ENCODE measurements around the gene JMJD8.

JMJD8 gene

DNA sequence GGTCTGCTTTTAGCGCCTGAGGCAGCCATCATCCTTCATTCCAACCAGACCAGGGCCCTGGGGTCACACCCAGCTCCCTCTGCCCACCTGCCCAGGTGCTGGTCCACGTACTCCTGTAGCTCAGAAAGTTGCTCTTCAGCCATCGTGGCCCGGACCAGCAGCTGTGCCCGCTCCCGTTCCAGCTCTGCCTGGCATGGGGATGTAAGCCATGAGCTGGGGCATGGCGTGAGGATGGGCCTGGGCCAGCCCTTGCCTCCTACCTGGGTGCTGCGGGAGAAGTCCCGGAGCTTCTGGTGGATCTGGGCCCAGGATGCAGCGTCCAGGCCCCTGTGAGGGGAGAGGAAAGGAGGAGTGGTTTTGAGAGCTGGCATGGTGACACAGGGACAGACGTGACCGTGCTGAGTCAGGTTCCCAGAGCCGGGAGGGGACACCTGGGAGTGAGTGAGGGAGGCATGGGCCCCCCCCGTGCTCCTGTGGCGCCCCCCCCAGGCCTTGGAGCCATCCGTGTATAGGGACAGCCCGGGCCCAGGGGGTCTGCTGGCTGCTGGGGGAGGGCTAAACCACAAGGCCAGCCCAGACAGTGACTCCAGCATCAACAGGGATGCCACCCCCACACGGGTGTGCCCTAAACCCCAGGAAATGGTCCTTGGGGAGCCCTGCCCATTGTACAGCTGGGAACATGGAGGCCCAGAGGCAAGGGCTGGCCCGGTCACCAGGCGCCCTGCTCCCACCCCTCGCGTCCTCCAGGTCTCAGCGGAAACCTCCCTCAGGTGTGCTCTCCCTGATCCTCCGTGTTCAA lies 38.9 kb upstream of the JMJD8 start:
- DNase-seq, result no peak
- Histone ChIP-seq H3K27me3 (no peaks in the 10 kb centered on the region), H3K9me3 (no peaks in the 10 kb centered on the region), H3K36me3 (peaks cover 18% of the 10 kb centered on the region; the same call in 1 of the 2 replicates), H3K4me1 (peaks cover 17% of the 10 kb centered on the region), H3K4me3 (ENCODE audit: low read depth, low read length) (no peak overlapping the region)
- TF ChIP-seq CTCF (IDR thresholded peaks at IDR 0.05; ENCODE audit: low read depth, low read length), result no peak

DNA sequence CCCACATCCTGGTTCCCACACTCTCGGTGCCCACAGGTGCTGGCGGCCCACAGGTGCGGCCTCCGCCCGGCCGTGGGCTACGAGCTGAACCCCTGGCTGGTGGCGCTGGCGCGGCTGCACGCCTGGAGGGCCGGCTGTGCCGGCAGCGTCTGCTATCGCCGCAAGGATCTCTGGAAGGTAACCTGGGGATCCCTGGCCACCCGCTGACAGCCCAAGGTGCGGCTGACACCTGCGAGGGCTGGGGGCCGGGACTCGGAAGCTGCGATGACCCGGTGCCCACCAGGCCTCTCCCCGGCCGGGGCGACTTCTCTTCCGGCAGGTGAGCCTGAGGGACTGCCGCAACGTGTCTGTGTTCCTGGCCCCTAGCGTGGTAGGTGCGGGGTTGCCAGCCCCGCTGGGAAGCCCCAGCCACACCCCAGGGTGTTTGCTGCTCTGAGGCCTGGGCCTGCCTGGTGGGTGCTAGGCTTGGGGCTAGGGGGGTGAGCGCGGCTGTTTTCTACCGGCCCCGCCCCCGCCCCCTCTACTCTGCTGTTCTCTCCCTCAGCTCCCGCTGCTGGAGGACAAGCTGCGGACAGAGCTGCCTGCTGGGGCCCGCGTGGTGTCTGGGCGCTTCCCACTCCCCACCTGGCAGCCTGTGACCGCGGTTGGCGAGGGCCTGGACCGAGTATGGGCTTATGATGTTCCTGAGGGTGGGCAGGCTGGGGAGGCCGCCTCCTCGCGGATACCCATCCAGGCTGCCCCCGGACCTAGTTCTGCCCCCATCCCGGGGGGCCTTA lies 37.8 kb upstream of the JMJD8 start:
- no peak for DNase-seq
- H3K36me3 ChIP-seq, result peaks cover 19% of the 10 kb centered on the region; the same call in 1 of the 2 replicates
- H3K4me1 ChIP-seq, result peaks cover 18% of the 10 kb centered on the region
- TF ChIP-seq CTCF (IDR thresholded peaks at IDR 0.05; ENCODE audit: low read depth, low read length), result no peak
- peak overlapping the region; percentile 79 for H3K4me3 ChIP-seq (ENCODE audit: low read depth, low read length)
- no peaks in the 10 kb centered on the region for H3K27me3 ChIP-seq
- H3K9me3 ChIP-seq, result no peaks in the 10 kb centered on the region

- peaks cover 20% of the 10 kb centered on the region for H3K4me1 ChIP-seq
Measured at GRCh38 chr16:720990-721764, 37.0 kb upstream of the JMJD8 start, which contains the start of gene ANTKMT. TSS of gene ANTKMT (plus strand) at chr16:721146. CDS start at chr16:721275, 129 bp downstream.

DNA sequence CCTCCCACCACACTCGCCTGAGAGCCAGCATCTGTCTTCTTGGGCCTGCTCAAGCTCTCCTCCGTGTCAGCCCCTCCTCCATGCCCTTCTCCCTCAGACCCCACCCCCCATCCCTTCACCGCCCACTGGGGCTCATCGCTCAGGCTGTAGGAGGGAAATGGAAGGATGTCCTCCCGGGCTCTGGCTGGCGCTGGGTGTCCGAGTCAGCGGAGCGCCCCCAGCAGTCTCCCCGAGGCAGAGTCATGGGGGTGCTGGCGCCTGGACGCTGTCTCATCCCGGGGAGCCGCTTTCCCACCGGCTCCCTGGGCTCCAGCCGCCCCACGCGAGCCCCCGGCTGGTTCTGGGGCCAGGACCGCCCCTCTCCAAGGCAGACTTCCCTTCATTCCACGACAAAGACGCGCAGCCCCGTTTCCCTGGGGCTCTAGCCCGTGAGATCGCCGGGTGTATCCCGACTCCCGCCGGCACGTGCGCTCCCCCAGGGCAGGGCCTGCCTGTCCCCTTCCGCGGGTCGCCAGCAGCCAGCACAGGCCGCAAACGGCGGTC lies 36.4 kb upstream of the JMJD8 start:
- no peaks in the 10 kb centered on the region for H3K27me3 ChIP-seq
- DNase-seq, result peak; percentile 89
- peak overlapping the region; percentile 79 for H3K4me3 ChIP-seq (ENCODE audit: low read depth, low read length)
- TF ChIP-seq CTCF (IDR thresholded peaks at IDR 0.05; ENCODE audit: low read depth, low read length), result 0 out of 2 replicates have a peak, but pooled peaks have one; percentile 7
- H3K36me3 ChIP-seq, result peaks cover 23% of the 10 kb centered on the region
- no peaks in the 10 kb centered on the region for H3K9me3 ChIP-seq
- H3K4me1 ChIP-seq, result peaks cover 17% of the 10 kb centered on the region

More at GRCh38 chr16:720990-721764, 37.0 kb upstream of the JMJD8 start, which contains the start of gene ANTKMT:
- no peaks in the 10 kb centered on the region for H3K9me3 ChIP-seq
- DNase-seq, result peak; percentile 93
- H3K27me3 ChIP-seq, result no peaks in the 10 kb centered on the region
- peak within 1 kb of the TSS; percentile 79 for H3K4me3 ChIP-seq (ENCODE audit: low read depth, low read length)
- H3K36me3 ChIP-seq, result peaks cover 23% of the 10 kb centered on the region
- no peak for TF ChIP-seq CTCF (IDR thresholded peaks at IDR 0.05; ENCODE audit: low read depth, low read length)

GRCh38 chr16:719815-720446 lies 35.8 kb upstream of the JMJD8 start:
- no peaks in the 10 kb centered on the region for H3K27me3 ChIP-seq
- H3K36me3 ChIP-seq, result peaks cover 23% of the 10 kb centered on the region
- DNase-seq, result peak; percentile 60
- peaks cover 17% of the 10 kb centered on the region for H3K4me1 ChIP-seq
- H3K4me3 ChIP-seq (ENCODE audit: low read depth, low read length), result peak overlapping the region; percentile 79
- peak; percentile 45 for TF ChIP-seq CTCF (IDR thresholded peaks at IDR 0.05; ENCODE audit: low read depth, low read length)
- H3K9me3 ChIP-seq, result no peaks in the 10 kb centered on the region
